GM12878 (cell line): ENCODE data around the gene SLC26A11. TPM values are rescaled to one million over a fixed set of nuclear protein-coding genes. Genes with fewer than 3 reads are reported as not detected.

Experiments
- ATAC-seq: fragments of 200-7000 bp; cut with Tn5 transposase; 3 replicates; pipeline ENCODE4 v1.9.1; 2020; ENCODE audit warnings: mild to moderate bottlenecking, moderate library complexity
- BruUV-seq: library from RNA; stranded (reverse); fragments of 400-500 nt; replicated peaks from 2 replicates; lab custom pipeline; 2021; lab: Mats Ljungman, UMichigan
- CTCF ChIA-PET: fragments of 300-600 bp; sonication (Branson Sonifier 250); formaldehyde crosslinking; extraction: SDS; loops from one replicate; lab custom pipeline; 2021; ENCODE audit warnings: inconsistent platforms; lab: Yijun Ruan, JAX
- POLR2A ChIA-PET: fragments of 350-600 bp; formaldehyde crosslinking; extraction: SDS; loops from one replicate; lab custom pipeline; 2021; ENCODE audit warnings: inconsistent platforms; lab: Charles Lee
- RAD21 ChIA-PET: fragments of 300-600 bp; sonication (Branson Sonifier 250); formaldehyde crosslinking; loops from one replicate; lab custom pipeline; 2023; ENCODE audit warnings: antibody characterized with exemption; ENCODE audit not compliant: unreplicated experiment; lab: Charles Lee
- SMC1A ChIA-PET: fragments of 300-600 bp; sonication (Branson Sonifier 250); formaldehyde crosslinking; loops from one replicate; lab custom pipeline; 2023; ENCODE audit not compliant: unreplicated experiment, uncharacterized antibody; lab: Charles Lee
- DNase-seq: peaks from one replicate; pipeline ENCODE4 v3.0.0-alpha.2; 2011; ENCODE audit warnings: low read depth, low spot score
- FAIRE-seq: peaks from 3 replicates; lab custom pipeline; 2011; peaks lifted over from hg19 to GRCh38; lab: Jason Lieb, UNC
- H2AFZ ChIP-seq: 2 replicates; pipeline ENCODE4 v1.6.0; 2011; ENCODE audit warnings: low read depth, low read length, control low read depth; ENCODE audit not compliant: control insufficient read depth
- H3K27ac ChIP-seq: 2 replicates; pipeline ENCODE4 v1.5.1; 2011; ENCODE audit warnings: control low read depth; ENCODE audit not compliant: control insufficient read depth, insufficient read depth
- H3K27me3 ChIP-seq, 2 experiments: replicated peaks in 1 of 2; 2 replicates each; pipeline versions ENCODE4 v1.6.0 to v1.6.1; 2011; ENCODE audit warnings: low read length in 1 of 2; ENCODE audit not compliant: control insufficient read depth in 2 of 2, insufficient read depth in 2 of 2
- H3K36me3 ChIP-seq, 2 experiments: 2 replicates each; pipeline ENCODE4 v1.5.1; 2011; ENCODE audit warnings: low read length in 1 of 2; ENCODE audit not compliant: control insufficient read depth in 2 of 2, insufficient read depth in 2 of 2
- H3K4me1 ChIP-seq: 2 replicates; pipeline ENCODE4 v1.6.1; 2011; ENCODE audit warnings: mild to moderate bottlenecking, low read length, moderate library complexity, mixed read lengths; ENCODE audit not compliant: control insufficient read depth, insufficient read depth
- H3K4me2 ChIP-seq: 2 replicates; pipeline ENCODE4 v1.6.0; 2011; ENCODE audit warnings: control low read depth; ENCODE audit not compliant: control insufficient read depth, insufficient read depth
- H3K4me3 ChIP-seq: fragments of 200-600 bp; sonication (generic); 2 replicates; pipeline ENCODE4 v1.5.1; 2016
- H3K79me2 ChIP-seq: 2 replicates; pipeline ENCODE4 v1.6.0; 2011; ENCODE audit warnings: low read length; ENCODE audit not compliant: control insufficient read depth, insufficient read depth
- H3K9ac ChIP-seq: 2 replicates; pipeline ENCODE4 v1.8.0; 2011; ENCODE audit warnings: low read length, control low read depth, mixed read lengths; ENCODE audit not compliant: control insufficient read depth, insufficient read depth
- H3K9me3 ChIP-seq: replicated peaks from 3 replicates; pipeline ENCODE4 v1.5.1; 2011; ENCODE audit warnings: mild to moderate bottlenecking, low read length; ENCODE audit not compliant: control insufficient read depth, insufficient read depth
- H4K20me1 ChIP-seq: 2 replicates; pipeline ENCODE4 v1.6.0; 2011; ENCODE audit not compliant: control insufficient read depth, insufficient read depth
- CEBPZ ChIP-seq: fragments of 150-350 bp; IDR thresholded peaks from 2 replicates; pipeline ENCODE4 v1.6.1; 2016; ENCODE audit warnings: low read depth, low read length
- HDAC6 ChIP-seq: fragments of 200-600 bp; sonication (generic); IDR thresholded peaks from one replicate; pipeline ENCODE4 v1.8.0; 2017; ENCODE audit warnings: antibody characterized with exemption; ENCODE audit not compliant: unreplicated experiment
- NFYA ChIP-seq: IDR thresholded peaks from 2 replicates; pipeline ENCODE4 v1.6.1; 2011; ENCODE audit warnings: low read depth, mild to moderate bottlenecking, low read length, improper control_type of control experiment, borderline replicate concordance
- POU2F2 ChIP-seq: IDR thresholded peaks from 3 replicates; pipeline ENCODE4 v1.6.1; 2011; ENCODE audit warnings: low read depth, mild to moderate bottlenecking, low read length, borderline replicate concordance
- SIN3A ChIP-seq: IDR thresholded peaks from 2 replicates; pipeline ENCODE4 v1.6.1; 2012; ENCODE audit warnings: low read depth, low read length, improper control_type of control experiment
- SMARCA5 ChIP-seq: fragments of 450-650 bp; IDR thresholded peaks from 2 replicates; pipeline ENCODE4 v1.6.1; 2017; ENCODE audit warnings: mild to moderate bottlenecking
- TCF3 ChIP-seq: IDR thresholded peaks from 2 replicates; pipeline ENCODE4 v1.6.1; 2012; ENCODE audit warnings: low read depth, mild to moderate bottlenecking, low read length, borderline replicate concordance; ENCODE audit not compliant: insufficient read depth
- ZBTB33 ChIP-seq: fragments of 450-650 bp; IDR thresholded peaks from 2 replicates; pipeline ENCODE4 v1.6.1; 2017; ENCODE audit warnings: mild to moderate bottlenecking
- WGBS: methylation state at CpG from one replicate; pipeline ENCODE4 v1.1.6; 2016; ENCODE audit warnings: low lambda C conversion rate; ENCODE audit not compliant: insufficient replicate concordance, insufficient coverage; ENCODE audit errors: missing lambda C conversion rate; 5-methylcytosine and 5-hydroxymethylcytosine counted together
- in situ Hi-C: fragments of 300-500 bp; cut with MboI; formaldehyde crosslinking; loops from 9 replicates; pipeline ENCODE4 v1.14.3; 2018; ENCODE audit warnings: mixed read lengths
- intact Hi-C: fragments of 100-400 bp; cut with micrococcal nuclease; formaldehyde crosslinking; loops from one replicate; pipeline ENCODE4 v1.14.2; 2022; ENCODE audit not compliant: unreplicated experiment
- polyA plus RNA-seq, 11 experiments: library from polyadenylated mRNA; depleted of rRNA in 4 of 11; unstranded in 6 of 11; stranded (reverse) in 5 of 11; fragments of >200 nt; fragmentation: Nextera tagmentation in 4 of 11; fragmentation: Illumina TruSeq in 1 of 11; extraction: Ambion mirVana in 4 of 11; extraction: Trizol in 1 of 11; gene quantifications; 1 replicate in 1 of 11; 2 replicates in 10 of 11; pipeline versions ENCODE4 v1.2.1 to v1.2.3, GENCODE V29; 2011 to 2016; ENCODE audit warnings: inconsistent platforms in 2 of 11, missing spikeins in 2 of 11, low read depth in 1 of 11
- total RNA-seq, 4 experiments: library from RNA; depleted of rRNA in 3 of 4; stranded (reverse); fragments of >200 nt in 3 of 4; fragmentation: Illumina TruSeq in 1 of 4; extraction: Trizol in 1 of 4; gene quantifications; 2 replicates each; pipeline versions ENCODE4 v1.2.1 to v1.2.3, GENCODE V29; 2013 to 2021
- TF ChIP-seq, protein P1 (sequence below): IDR thresholded peaks from 2 replicates; pipeline ENCODE4 v1.6.1; 2012; ENCODE audit warnings: improper control_type of control experiment, low read depth, low read length; ENCODE audit not compliant: insufficient replicate concordance

The SLC26A11 gene
- total and polyA plus RNA-seq, 10 of the 15 experiments (the other 5 are each of a cell fraction or from before 2014, with no cell fraction given) = 0.05 to 4.1 (median 1.2) TPM; not detected in 1

DNA sequence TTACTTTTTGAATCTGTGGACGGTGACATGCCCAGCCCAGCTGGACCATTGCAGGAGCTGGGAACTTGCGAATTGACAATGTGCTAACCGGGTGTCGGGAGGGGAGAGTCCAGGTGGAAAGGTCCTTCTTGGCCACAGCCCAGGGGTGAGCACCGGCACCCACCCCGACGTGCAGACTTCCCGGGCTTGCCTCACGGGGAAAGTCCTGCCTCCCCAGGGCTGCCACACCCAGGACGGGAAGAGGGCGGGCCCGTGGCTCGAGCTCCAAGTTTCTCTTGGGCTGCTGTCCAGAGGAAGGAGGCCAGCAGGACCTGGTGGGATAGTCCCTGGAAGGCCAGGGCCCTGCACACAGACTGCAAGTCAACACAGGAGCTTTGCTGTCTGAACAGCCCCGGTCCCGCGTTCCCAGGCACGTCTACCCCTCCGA lies 32.7 kb upstream of the SLC26A11 start (continued):
- TF ChIP-seq NFYA (no peak), ZBTB33 (no peak), TCF3 (no peak)
- TF ChIP-seq, all 136 proteins: peak for 0

GRCh38 chr17:80189611-80190010 lies 30.6 kb upstream of the SLC26A11 start:
- H3K79me2 ChIP-seq = no peaks in the 10 kb centered on the region
- H4K20me1 ChIP-seq = no peaks in the 10 kb centered on the region
- POLR2A ChIA-PET = no interaction called here
- ATAC-seq (no peak), FAIRE-seq (no peak), DNase-seq (no peak)
- no peak overlapping the region for H3K27ac ChIP-seq
- BruUV-seq = no TSS peak
- no peaks in the 10 kb centered on the region for H3K4me1 ChIP-seq
- in situ Hi-C loops (no loop called here), intact Hi-C loops (loop anchor here (10.0 kb wide), 2 partner anchors 145 to 175 kb away; no protein-coding TSS in a partner anchor)
- H3K9ac ChIP-seq = no peak overlapping the region
- no peak overlapping the region for H2AFZ ChIP-seq
- H3K4me2 ChIP-seq = no peak overlapping the region
- no peaks in the 10 kb centered on the region; a peak in 1 of 4 replicates for H3K27me3 ChIP-seq
- RAD21 ChIA-PET = no interaction called here
- WGBS = 70% methylated on average over 16 of the region's 23 CpGs
- SMC1A ChIA-PET = no interaction called here
- no peak overlapping the region for H3K4me3 ChIP-seq
- H3K36me3 ChIP-seq = no peaks in the 10 kb centered on the region
- CTCF ChIA-PET = interaction anchor here (0.6 kb wide), 1 partner anchor 204 kb away, joined by 4 read pairs; no protein-coding TSS in a partner anchor
- H3K9me3 ChIP-seq = peaks cover 2% of the 10 kb centered on the region; the same call in 1 of the 3 replicates
- no peak for TF ChIP-seq SMARCA5
- no peak for TF ChIP-seq SIN3A
- TF ChIP-seq HDAC6 = no peak
- no peak for TF ChIP-seq POU2F2
- TF ChIP-seq, protein P1, sequence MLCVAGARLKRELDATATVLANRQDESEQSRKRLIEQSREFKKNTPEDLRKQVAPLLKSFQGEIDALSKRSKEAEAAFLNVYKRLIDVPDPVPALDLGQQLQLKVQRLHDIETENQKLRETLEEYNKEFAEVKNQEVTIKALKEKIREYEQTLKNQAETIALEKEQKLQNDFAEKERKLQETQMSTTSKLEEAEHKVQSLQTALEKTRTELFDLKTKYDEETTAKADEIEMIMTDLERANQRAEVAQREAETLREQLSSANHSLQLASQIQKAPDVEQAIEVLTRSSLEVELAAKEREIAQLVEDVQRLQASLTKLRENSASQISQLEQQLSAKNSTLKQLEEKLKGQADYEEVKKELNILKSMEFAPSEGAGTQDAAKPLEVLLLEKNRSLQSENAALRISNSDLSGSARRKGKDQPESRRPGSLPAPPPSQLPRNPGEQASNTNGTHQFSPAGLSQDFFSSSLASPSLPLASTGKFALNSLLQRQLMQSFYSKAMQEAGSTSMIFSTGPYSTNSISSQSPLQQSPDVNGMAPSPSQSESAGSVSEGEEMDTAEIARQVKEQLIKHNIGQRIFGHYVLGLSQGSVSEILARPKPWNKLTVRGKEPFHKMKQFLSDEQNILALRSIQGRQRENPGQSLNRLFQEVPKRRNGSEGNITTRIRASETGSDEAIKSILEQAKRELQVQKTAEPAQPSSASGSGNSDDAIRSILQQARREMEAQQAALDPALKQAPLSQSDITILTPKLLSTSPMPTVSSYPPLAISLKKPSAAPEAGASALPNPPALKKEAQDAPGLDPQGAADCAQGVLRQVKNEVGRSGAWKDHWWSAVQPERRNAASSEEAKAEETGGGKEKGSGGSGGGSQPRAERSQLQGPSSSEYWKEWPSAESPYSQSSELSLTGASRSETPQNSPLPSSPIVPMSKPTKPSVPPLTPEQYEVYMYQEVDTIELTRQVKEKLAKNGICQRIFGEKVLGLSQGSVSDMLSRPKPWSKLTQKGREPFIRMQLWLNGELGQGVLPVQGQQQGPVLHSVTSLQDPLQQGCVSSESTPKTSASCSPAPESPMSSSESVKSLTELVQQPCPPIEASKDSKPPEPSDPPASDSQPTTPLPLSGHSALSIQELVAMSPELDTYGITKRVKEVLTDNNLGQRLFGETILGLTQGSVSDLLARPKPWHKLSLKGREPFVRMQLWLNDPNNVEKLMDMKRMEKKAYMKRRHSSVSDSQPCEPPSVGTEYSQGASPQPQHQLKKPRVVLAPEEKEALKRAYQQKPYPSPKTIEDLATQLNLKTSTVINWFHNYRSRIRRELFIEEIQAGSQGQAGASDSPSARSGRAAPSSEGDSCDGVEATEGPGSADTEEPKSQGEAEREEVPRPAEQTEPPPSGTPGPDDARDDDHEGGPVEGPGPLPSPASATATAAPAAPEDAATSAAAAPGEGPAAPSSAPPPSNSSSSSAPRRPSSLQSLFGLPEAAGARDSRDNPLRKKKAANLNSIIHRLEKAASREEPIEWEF = no peak
- no peak for TF ChIP-seq CEBPZ
